Aorta (tissue), 5 donors: ENCODE results near the gene PRDM8. TPM values are rescaled to one million over a fixed set of nuclear protein-coding genes. Genes with fewer than 3 reads are reported as not detected.
"Not testable (repeated sequence)": the region's sequence is repeated elsewhere in the genome, so short reads cannot be mapped to it uniquely, and the experiment has no call there.

Source experiments
- ATAC-seq: fragments of 200-7000 bp; cut with Tn5 transposase; one replicate; pipeline ENCODE4 v1.9.1; 2022; ENCODE audit warnings: moderate library complexity; ENCODE audit not compliant: low FRiP score
- DNase-seq, 2 donors: peaks; one replicate each; pipeline ENCODE4 v3.0.0-alpha.2; 2020
- H3K27ac ChIP-seq, 2 donors: one replicate each; pipeline ENCODE4 v1.5.1; 2013; ENCODE audit warnings: low read length in 2 of 2, mild to moderate bottlenecking in 2 of 2, moderate library complexity in 2 of 2, control low read depth in 1 of 2, inconsistent platforms in 1 of 2, low read depth in 1 of 2
- H3K27me3 ChIP-seq, 2 donors: one replicate each; pipeline ENCODE4 v1.6.1; 2013; ENCODE audit warnings: control low read depth in 1 of 2, low read length in 1 of 2, mild to moderate bottlenecking in 1 of 2, moderate library complexity in 1 of 2; ENCODE audit not compliant: insufficient read depth in 2 of 2, control insufficient read depth in 1 of 2
- H3K36me3 ChIP-seq, 2 donors: one replicate each; pipeline ENCODE4 v1.6.1; 2013; ENCODE audit warnings: control low read depth in 1 of 2, low read length in 1 of 2, mild to moderate bottlenecking in 1 of 2; ENCODE audit not compliant: insufficient read depth in 2 of 2, control insufficient read depth in 1 of 2
- H3K4me1 ChIP-seq, 2 donors: one replicate each; pipeline ENCODE4 v1.6.1; 2013; ENCODE audit warnings: low read length in 2 of 2, control low read depth in 1 of 2, mild to moderate bottlenecking in 1 of 2, moderate library complexity in 1 of 2; ENCODE audit not compliant: insufficient read depth in 2 of 2, control insufficient read depth in 1 of 2
- H3K4me3 ChIP-seq, 2 donors: one replicate each; pipeline ENCODE4 v1.5.1; 2013; ENCODE audit warnings: low read length in 2 of 2, control low read depth in 1 of 2, mild to moderate bottlenecking in 1 of 2
- H3K9me3 ChIP-seq: one replicate; pipeline ENCODE4 v1.6.1; 2013; ENCODE audit warnings: mild to moderate bottlenecking, low read length; ENCODE audit not compliant: control insufficient read depth
- WGBS, 2 donors: extraction: QIAGEN DNeasy Blood & Tissue Kit; methylation state at CpG; one replicate each; pipeline ENCODE4 v1.1.7; 2013; 5-methylcytosine and 5-hydroxymethylcytosine counted together
- intact Hi-C, 2 donors: fragments of 100-400 bp; cut with DNase I; formaldehyde crosslinking; loops; one replicate each; pipeline versions ENCODE4 v1.14.2 to v1.15.0; 2022
- polyA plus RNA-seq, 2 donors: library from polyadenylated mRNA; stranded (reverse); fragments of 200-250 nt; gene quantifications; one replicate each; pipeline ENCODE4 v1.2.3, GENCODE V29; 2013
- total RNA-seq, 2 donors: library from RNA; stranded (reverse); fragmentation: NEBNext Ultra II Directional; extraction: Animal tissue kit (Norgen Biotek cat#: 25700); gene quantifications; one replicate each; pipeline ENCODE4 v1.2.1, GENCODE V29; 2021
- donor health status: healthy with polysubstance abuse.
- donor health status: Bipolar disorder and iron deficiency.
- donor health status: DM: no; HTN: no; CAD: no.
- donor health status: DM: no; HTN: no; CAD: no.
- donor health status: DM: yes; HTN: yes; CAD: no.

The PRDM8 gene
- total and polyA plus RNA-seq, 4 donors: 0.31 to 4.8 (median 2.3) TPM

DNA sequence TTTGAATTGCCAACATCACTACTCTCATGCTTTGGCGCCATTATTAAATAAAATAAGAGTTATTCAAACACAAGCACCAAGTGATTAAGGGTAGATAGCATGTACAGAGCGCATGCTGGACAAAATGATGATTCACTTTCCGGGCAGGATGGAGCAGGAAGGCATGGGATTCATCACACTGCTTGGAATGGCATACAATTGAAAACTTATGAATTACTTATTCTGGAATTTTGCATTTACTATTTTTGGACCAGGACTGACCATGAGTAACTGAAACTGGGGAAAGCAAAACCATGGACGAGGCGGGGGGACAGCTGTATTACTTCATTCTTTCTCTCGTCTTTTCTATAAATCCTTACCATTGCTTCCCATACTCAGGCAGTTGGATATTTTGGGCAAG lies 40.7 kb downstream of the PRDM8 start:
- no peaks in the 10 kb centered on the region for H3K9me3 ChIP-seq
- WGBS, 2 donors: 35 to 41% methylated on average over 6 of the region's 6 CpGs
- H3K27ac ChIP-seq: no peak overlapping the region
- H3K36me3 ChIP-seq: no peaks in the 10 kb centered on the region
- H3K4me1 ChIP-seq: no peaks in the 10 kb centered on the region
- H3K4me3 ChIP-seq: no peak overlapping the region
- intact Hi-C loops: no loop called here
- ATAC-seq (no peak), DNase-seq (no peak)
- peaks cover 0 to 1% of the 10 kb centered on the region in 2 donors for H3K27me3 ChIP-seq

DNA sequence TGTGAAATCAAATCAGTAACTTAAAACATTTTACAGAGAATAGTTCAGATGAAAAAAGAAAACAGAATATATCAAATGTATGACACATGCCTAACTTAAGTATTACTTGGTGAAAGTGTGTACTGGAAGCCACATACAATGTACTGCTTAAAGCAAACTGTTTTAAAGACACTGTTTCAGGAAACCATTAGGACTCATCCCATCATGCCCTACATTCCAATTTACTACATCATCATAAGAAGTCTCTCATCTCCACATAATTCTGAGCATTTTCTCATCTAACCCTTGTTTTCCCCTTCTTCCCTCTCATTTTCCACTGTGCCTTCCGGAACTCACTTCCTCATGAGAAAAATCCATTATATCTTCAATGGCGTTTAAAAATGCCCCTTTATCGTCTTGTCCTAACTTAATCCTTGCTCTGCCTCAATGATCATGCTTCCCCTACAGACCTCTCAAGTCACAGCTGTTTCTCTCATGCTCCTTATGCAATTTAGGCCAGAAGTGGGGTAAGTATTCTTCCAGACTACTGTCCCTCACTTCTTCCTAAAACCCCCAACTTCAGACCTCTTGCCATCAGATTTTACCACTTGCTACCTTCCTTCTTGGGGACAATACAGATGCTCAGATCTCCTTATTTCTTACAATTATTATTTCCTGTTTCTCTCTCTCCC lies 42.3 kb downstream of the PRDM8 start:
- Histone ChIP-seq H3K4me3 (no peak overlapping the region), H3K9me3 (no peaks in the 10 kb centered on the region), H3K27me3 (peaks cover 0 to 3% of the 10 kb centered on the region in 2 donors), H3K36me3 (no peaks in the 10 kb centered on the region), H3K4me1 (no peaks in the 10 kb centered on the region), H3K27ac (no peak overlapping the region)
- 73 to 86% methylated on average over 3 of the region's 3 CpGs for WGBS, 2 donors
- DNase-seq (no peak), ATAC-seq (no peak)
- intact Hi-C loops: no loop called here

DNA sequence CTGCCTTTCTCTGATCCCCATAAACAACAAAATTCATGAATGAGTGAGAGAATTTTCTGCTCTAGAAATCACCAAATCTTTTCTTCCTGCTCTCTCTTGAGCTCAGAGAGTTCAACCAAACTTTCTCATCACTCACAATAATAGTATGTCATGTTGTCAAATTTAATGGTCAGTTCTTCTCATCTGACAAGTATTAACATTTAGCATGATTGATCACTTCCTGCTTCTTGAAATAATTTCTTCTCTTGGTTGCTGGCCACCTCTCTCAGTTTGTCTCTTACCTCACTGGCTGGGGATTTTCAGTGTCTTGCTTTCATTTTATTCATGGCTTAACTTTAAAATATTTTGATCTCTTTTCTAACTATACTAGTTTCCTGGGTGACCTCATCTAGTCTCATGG lies 43.7 kb downstream of the PRDM8 start:
- no peak for DNase-seq
- H3K27me3 ChIP-seq: peaks cover 0 to 3% of the 10 kb centered on the region in 2 donors
- no peaks in the 10 kb centered on the region for H3K4me1 ChIP-seq
- H3K36me3 ChIP-seq: no peaks in the 10 kb centered on the region
- H3K9me3 ChIP-seq: no peaks in the 10 kb centered on the region
- intact Hi-C loops: no loop called here
- no peak overlapping the region for H3K4me3 ChIP-seq
- no peak for ATAC-seq
- H3K27ac ChIP-seq: no peak overlapping the region

GRCh38 chr4:80243274-80244018 lies 46.1 kb downstream of the PRDM8 start:
- Histone ChIP-seq H3K27me3 (peaks cover 0 to 6% of the 10 kb centered on the region in 2 donors), H3K4me1 (no peaks in the 10 kb centered on the region), H3K36me3 (no peaks in the 10 kb centered on the region), H3K27ac (no peak overlapping the region), H3K4me3 (no peak overlapping the region), H3K9me3 (no peaks in the 10 kb centered on the region)
- DNase-seq (no peak), ATAC-seq (no peak)
- intact Hi-C loops: no loop called here
- WGBS, 2 donors: 53 to 60% methylated on average over 6 of the region's 6 CpGs

GRCh38 chr4:80247484-80247883 lies 50.2 kb downstream of the PRDM8 start:
- H3K9me3 ChIP-seq, H3K36me3 ChIP-seq, H3K4me3 ChIP-seq, DNase-seq, H3K27me3 ChIP-seq, ATAC-seq, intact Hi-C loops, H3K27ac ChIP-seq, H3K4me1 ChIP-seq: not testable (repeated sequence)
- 92 to 98% methylated on average over 1 of the region's 1 CpG for WGBS, 2 donors

GRCh38 chr4:80249144-80249543 lies 51.8 kb downstream of the PRDM8 start:
- H3K4me3 ChIP-seq: no peak overlapping the region
- WGBS, 2 donors: 25 to 36% methylated on average over 1 of the region's 1 CpG
- H3K36me3 ChIP-seq: no peaks in the 10 kb centered on the region
- H3K27me3 ChIP-seq: peaks cover 2 to 4% of the 10 kb centered on the region in 2 donors
- H3K27ac ChIP-seq: no peak overlapping the region
- intact Hi-C loops: no loop called here
- no peaks in the 10 kb centered on the region for H3K4me1 ChIP-seq
- DNase-seq: no peak
- no peak for ATAC-seq
- no peaks in the 10 kb centered on the region for H3K9me3 ChIP-seq

DNA sequence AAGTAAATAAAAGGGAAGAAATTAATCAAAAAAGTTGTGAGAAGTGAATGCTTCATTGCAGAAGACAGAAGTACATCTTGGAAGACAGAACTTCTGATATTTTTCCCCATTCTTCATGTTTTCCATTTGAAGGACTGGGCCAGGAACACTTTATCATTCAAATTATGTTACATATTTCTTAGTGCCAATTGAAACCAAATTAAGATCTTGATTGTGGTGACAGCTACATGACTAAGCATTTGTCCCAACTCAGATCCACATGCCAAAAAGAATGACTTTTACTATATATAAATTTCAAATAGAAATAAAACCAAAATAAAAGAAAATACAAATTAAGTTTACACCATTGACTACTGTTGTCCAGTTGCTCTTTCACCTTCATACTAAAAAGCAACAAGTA lies 55.1 kb downstream of the PRDM8 start:
- intact Hi-C loops: no loop called here
- peaks cover 1% of the 10 kb centered on the region for H3K9me3 ChIP-seq
- H3K27ac ChIP-seq: no peak overlapping the region
- H3K4me1 ChIP-seq: no peaks in the 10 kb centered on the region
- peaks cover 1 to 2% of the 10 kb centered on the region in 2 donors for H3K27me3 ChIP-seq
- no peaks in the 10 kb centered on the region for H3K36me3 ChIP-seq
- ATAC-seq (no peak), DNase-seq (no peak)
- no peak overlapping the region for H3K4me3 ChIP-seq

DNA sequence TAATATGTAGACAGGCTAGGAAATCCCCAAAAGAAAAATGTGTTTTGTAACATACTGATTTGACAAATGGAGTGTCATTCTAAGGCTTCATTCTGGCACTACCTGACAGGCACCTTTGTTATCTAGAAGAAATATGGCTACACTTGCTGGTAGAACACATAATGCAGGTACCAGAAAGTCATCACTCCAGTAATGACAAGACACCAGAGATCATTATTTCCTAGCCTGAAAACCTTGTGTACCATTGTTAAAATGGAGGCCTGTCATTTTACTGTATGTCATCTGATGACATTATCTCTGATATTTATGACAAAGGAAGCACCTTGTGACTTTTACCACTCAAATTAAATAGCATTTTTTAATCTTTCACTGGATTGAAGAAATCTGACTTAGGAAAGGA lies 55.6 kb downstream of the PRDM8 start:
- Histone ChIP-seq H3K9me3 (peaks cover 1% of the 10 kb centered on the region), H3K4me3 (no peak overlapping the region), H3K36me3 (no peaks in the 10 kb centered on the region), H3K4me1 (no peaks in the 10 kb centered on the region), H3K27ac (no peak overlapping the region), H3K27me3 (peaks cover 1 to 2% of the 10 kb centered on the region in 2 donors)
- intact Hi-C loops: no loop called here
- no peak for ATAC-seq
- DNase-seq: no peak

DNA sequence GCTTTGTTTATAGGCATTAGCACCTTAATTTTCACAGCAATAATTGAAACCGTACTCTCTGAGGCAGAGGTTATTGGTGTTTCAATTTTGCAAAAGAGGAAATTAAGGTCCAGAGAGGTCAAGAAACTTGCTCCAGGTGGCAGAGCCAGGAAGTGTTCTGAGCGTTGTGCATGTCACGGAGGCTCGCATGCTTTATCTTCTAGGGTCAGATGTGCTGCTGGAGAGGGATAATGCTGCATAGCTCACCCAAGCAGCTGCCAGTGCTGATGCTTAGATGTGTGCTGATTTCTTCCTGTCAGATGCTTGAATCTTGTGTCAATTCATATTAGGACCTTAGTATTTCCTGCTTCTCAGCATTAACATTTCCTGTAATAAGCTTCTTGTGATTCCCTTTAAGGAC lies 56.2 kb downstream of the PRDM8 start:
- ATAC-seq (no peak), DNase-seq (no peak)
- H3K36me3 ChIP-seq: no peaks in the 10 kb centered on the region

More for the DNA sequence above, 56.2 kb downstream of the PRDM8 start:
- Histone ChIP-seq H3K9me3 (peaks cover 1% of the 10 kb centered on the region), H3K27ac (no peak overlapping the region), H3K4me3 (no peak overlapping the region), H3K27me3 (peaks cover 1 to 2% of the 10 kb centered on the region in 2 donors), H3K4me1 (no peaks in the 10 kb centered on the region)
- intact Hi-C loops: no loop called here
- 60 to 66% methylated on average over 4 of the region's 4 CpGs for WGBS, 2 donors
